HG03469 (cell line): ENCODE data around the gene THOP1.

ENCODE experiments used
- ATAC-seq: cut with Tn5 transposase; IDR thresholded peaks from one replicate; pipeline ENCODE4 v1.9.1; 2021; ENCODE audit warnings: mild to moderate bottlenecking, moderate library complexity, moderate number of reproducible peaks; ENCODE audit not compliant: unreplicated experiment

Gene THOP1

DNA sequence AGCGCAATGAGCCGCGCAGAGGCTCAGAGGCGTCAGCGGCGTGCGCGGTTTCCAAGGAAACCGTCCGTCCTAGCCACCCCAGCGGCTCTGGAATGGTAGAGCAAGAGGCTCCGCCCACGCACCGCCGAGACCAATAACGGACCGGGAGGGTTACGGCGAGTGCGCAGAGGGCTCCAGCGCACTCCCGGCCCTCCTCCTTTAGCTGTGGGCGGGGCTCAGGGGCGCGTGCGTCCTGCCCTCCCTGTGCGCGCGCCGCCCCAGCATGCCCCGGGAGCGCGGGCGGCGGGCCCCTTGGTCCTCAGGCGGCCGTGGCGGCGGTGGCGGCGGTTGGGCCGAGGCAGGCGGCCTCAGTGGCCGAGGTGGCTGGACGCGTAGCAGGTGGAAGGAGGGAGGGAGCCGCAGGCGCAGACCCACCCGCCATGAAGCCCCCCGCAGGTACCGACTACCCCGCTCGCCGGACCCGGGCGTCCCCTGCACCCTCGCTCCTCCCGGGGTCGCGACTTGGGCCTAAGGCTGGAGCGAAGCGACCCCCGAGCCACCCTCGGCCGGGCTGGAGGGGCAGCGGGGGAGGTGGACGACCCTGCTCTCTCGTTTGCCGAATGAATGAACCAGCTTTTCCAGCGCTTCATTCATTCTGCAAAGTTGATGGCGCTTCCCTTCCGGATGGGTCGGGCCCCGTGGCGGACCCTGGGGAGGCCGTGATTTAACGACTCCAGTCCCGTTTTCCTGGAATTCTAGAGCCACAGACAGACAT is at the start of gene THOP1:
Gene THOP1 (plus strand): TSS at position 260 of the 754 bp plus-strand sequence. CDS start 160 bp downstream, at position 420.
- peak; percentile 49 for ATAC-seq

DNA sequence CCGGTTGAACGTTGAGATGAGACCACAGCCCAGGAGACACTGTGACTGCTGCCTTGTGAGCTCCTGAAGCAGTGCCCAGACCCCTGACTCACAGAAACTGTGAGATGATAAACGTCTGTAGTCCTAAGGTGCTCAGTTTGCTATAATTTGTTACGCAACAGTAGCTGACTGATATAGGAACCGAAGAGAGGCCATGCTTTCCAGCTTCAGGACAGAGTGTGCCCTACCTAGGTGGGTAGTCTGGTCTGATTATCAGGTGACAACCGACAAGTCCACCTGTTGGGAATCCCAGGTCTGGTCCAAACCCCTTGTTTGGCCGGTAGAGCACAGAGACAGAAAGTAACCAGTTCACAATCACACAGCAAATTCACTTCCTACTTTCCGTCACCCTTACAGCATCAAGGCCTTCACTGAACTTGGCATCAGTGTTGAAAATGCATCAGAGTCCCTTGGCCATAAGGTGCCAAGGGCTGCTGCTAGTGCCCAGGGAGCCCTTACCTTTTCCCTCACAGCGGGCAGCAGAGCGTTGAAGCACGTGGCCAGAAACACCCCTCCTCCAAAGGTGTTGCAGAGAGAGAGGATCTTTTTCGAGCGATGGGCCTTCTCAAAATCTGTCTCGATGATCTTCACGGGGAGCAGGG is 48.6 kb upstream of the THOP1 start:
- no peak for ATAC-seq

DNA sequence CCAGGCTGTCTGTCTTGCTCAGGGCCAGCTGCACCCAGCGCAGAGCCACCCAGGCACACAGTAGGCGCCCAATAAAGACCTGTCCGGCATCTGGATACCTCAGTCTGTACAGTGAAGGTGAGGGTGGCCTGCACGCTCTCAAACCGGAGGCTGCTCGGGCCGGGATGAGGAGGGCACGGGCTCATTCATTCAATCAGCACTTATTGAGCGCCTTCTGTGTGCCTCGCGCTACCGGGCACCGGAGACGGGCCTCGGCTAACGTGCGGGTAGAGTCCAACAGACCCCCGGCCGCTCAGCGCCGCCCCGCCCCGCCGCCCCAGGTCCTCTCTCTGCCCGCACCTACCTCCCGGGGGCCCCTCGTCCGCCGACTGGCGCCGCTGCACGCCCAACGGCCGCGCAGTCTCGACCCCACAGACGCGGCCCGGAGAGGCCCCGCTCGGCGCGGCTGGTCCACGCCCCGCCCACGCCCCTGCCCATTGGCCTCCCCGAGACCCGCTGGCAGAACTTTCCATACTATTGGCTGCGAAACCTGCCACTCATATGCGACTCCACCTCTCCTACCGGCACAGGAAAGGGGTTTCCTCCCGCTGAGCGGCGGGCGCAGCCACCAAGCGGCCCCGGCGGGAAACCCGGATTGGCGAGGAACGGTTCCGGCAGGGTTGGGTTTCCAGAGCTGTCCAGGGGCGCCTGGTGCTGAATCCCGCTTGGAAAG is 45.5 kb upstream of the THOP1 start, which contains the start of gene SLC39A3:
Gene SLC39A3 (minus strand): TSS at position 416 of the 712 bp plus-strand sequence. CDS start 2,760 bp downstream, outside the sequence.
- peak; percentile 72 for ATAC-seq

DNA sequence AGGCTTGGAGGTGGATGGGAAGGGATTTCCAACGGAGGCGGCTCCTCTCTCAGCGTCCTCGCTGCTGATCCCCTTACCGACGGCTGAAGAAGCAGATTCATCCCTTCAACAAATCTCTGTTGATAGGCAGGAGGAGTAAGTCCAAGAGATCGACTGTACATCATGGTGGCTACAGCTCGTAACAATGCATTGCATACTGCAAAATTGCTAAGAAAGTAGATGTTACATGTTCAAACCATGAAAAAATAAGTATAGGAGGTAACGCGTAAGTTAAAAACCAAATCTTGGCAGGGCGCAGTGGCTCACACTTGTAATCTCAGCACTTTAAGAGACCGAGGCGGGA is 45.0 kb upstream of the THOP1 start:
- ATAC-seq: no peak

DNA sequence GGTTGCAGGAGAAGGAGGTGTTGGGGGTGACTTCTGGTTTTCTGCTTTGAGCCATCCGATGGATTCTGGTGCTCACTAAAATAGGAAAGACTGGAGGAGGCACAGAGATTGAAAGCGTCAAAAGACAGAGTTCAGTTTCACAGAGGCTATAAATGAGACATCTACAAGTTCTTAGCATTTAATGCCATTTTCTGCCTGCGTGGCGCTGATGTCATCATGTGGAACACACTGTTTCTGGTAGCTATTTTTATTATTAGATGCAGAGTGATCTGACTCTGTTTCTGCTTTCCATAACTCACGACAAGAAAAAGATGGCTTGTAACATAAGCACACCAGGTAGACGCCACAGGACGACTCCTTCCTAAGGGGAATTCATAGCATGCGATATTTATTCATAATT is 42.2 kb upstream of the THOP1 start:
- no peak for ATAC-seq

DNA sequence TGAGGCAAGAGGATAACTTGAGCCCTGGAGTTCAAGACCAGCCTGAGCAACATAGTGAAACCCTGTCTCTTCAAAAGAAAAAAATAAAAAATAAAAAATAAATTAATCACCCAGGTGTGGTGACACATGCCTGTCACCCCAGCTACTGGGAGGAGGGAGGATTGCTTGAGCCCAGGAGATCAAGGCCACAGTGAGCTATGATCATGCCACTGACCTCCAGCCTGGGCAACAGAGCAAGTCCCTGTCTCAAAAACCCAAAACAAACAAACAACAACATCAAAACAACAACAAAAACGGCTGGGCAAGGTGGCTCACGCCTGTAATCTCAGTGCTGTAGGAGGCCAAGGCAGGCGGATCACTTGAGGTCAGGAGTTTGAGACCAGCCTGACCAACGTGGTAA is 41.2 kb upstream of the THOP1 start:
- ATAC-seq: no peak

DNA sequence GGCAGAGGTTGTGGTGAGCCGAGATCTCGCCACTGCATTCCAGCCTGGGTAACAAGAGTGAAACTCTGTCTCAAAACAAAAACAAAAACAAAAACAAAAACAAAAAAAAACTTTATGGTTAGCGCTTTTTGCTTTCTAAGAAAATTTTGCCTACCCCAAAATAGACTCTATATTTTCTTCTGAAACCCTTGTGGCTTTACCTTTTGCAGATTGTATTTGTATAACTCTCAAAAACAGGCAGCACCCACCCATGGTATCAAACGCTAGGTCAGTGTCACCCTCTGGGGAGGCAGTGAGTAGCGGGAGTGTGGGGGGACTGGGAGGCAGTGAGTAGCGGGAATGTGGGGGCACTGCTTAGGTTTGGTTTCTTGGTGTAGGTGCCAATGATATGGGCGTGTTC is 38.0 kb upstream of the THOP1 start:
- ATAC-seq: no peak

DNA sequence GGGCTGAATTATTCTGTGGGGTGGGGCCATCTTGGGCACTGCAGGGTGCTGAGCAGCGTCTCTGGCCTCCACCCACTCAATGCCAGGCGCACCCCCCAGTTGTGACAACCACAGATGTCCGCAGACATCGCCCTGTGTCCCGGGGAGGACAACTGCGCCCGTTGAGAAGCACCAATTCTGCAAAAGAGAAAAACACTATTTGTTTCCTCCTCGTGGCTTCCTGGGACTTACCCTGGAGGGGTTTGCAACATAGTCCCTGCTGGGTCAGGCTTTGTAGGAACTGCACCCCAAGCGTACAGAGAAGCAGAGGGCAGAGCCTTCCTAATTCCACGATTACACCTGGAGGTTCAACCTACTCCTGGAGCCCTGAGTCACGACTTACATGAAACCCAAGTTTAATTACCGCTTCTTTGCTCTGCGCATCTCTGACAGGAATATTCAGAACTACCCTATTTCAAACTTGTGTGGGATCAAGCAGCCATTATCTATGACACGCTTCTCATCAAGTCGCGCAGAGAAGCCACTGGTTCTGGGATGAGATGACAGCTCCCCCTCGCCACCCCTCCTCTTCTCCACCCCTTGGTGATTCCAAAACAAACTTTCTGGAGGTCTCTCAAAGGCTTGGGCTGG is 34.4 kb upstream of the THOP1 start:
- ATAC-seq: no peak

DNA sequence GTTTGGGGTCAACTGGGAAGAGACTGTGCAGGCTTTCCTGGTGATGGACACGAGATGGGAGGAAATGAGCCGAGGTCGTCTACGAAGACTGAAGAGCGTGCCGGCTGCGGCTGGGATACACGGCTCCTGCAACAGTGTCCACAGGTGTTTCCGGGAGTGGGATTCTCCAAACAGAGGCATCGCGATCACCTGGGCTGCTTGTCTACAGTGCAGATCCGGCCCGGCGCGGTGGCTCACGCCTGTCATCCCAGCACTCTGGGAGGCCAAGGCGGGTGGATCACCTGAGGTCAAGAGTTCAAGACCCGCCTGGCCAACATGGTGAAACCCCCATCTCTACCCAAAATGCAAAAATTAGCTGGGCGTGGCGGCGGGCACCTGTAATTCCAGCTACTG is 33.9 kb upstream of the THOP1 start:
- no peak for ATAC-seq

DNA sequence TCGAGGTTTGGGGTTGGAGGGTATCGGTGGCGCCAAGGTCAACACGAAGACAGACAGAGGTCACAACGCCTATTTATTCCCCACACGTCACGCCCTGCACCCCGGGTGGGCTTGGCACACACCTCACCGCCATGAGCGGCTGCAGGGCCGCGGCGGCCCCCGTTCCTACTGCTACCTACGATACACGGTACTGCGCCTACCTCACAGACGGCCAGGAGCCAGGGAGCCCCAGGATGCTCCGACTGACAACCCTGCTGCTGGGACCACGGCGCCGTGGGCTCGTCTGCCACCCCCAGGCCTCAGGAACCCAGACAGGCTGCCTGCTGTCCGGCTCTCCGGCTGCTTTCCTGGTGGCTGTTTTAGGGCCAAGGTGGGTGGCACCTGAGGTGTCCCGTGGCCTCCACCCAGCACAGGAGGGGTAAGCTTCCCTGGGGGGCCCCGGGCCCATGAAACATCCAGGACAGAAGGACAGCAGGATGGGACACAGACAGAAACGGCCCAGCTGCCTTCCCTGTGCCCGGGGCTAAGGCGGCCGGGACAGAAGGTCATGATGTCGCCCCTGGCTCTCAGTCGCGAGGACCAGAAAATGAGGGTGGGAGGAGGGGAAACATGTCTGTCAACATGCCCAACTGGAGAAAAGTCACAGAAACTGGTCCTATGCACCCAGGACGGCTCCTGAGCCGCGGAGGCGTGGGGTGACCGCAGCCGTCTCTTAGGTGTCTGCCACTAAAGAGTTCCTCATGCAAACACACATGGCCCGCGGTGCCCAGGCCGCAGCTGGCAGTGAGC is 30.4 kb upstream of the THOP1 start:
- ATAC-seq: no peak

DNA sequence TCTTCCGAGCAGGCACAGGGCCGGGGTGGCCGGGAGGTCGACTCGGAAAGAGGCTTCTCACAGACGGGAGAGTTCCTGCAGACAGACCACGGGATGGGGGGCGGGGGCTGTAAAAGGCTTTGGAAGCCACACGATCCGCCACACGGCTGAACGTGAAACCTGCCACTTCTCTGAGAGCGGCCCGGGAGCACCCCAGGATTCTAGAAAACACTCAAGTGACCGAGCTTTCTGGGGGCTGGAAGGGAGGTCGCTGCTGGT is 29.9 kb upstream of the THOP1 start:
- ATAC-seq: no peak

DNA sequence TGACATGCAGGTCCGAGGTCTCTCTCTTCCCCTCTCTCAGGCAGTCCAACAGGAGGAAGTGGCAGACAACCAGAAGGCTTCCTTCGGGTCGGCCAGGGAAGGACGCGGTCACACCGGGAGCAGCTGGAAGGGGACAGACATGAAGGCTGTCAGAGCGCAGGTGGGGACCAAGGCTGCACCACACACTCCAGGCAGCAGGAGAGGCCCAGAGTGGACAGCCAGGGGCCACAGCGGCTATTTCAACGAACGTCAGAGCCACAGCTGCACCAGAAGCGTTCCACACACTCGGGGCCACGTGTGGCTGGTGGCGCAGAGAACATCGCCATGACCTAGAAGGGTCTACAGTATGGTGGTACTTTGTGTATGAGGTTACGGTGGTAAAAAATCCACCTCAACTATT is 29.5 kb upstream of the THOP1 start:
- no peak for ATAC-seq

DNA sequence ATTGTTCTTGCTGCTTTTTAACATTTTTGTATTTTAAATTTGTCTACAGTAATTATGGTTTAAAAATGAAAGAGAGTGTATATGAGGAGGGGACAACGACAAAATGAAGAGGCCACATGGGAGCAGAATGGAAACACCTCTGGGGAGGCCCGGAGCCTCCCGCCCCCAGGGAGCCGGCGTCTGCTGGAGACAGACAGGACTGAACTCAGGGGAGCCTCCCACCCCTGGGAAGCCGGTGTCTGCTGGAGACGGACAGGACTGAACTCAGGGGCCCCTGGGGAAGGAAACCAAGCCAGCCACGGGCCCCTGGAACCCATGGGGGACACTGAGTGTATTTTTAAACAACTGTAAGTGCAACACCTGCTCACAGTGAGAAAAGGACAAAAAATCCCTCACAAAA is 28.8 kb upstream of the THOP1 start:
- no peak for ATAC-seq

DNA sequence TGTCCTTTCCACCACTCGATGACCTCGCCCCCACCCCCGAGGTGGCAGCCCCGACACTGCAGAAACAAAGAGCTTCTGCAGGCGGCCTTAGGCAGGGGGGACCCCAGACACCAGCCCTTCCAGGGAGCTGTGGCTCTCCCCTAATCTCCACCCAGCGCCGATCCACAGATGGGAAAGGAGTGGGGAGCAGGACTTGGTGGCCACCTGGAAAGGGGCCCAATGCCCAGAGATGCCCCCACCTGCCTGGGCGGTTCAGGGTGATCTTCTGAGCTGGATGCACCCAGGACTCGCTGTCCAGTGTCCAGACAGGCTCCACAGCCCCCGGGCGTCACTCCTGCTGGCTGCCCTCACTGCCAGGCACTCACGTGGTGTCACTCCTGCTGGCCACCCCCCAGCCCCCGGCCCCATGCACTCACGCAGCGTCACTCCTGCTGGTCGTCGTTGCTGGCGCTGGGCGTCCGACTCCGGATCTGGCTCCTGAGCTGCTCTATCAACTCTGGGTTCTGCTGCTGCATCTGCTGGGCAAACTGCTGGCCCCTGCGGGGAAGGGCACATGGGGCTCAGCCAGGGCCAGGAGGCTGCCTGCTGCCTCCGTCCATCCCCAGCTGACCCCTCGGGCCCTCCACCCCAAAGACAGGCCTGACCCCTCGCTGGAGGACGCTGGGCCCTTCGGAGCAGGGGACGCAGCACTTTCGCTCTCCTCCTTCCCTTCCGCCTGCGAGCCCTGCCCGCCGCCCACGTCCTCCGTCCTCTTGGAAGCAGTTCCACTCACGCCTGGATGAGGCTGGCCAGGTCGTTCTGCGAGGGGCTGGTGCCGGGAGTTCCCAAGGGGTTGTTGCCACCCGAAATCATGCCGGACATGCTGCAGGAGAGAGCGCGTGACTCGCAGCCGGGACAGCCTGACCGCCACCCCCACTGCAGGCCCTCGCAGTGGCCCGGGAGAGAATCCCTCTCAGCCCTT is 28.1 kb upstream of the THOP1 start:
- ATAC-seq: no peak

DNA sequence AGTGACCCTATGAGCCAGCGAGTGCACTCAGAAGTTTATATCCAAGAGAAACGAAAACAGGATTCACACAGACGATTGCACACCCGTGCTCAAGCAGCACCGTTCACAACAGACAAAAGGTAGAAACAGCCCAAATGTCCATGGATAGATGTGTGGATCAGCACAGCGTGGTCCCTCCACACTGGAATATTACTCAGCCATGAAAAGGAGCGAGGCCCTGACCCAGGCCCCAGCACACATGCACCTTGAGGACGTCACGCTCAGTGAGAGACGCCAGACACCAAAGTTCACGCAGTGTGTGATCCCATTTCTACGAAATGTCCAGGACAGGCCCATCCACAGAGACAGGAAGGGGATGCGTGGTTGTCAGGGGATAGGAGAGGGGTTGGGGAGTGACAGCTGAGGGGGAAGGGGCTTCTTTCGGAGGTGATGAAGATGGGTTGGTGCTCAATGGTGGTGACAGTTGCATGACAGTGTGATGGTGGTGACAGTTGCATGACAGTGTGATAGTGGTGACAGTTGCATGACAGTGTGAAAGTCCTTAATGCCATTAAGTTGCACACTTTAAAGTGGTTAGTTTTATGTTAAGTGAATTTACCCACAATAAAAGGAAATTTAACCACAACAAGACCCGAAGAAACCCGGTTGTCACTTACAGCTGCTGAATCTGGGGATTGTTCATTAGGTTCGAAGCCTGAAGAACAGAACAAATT is 26.5 kb upstream of the THOP1 start:
- ATAC-seq: no peak

DNA sequence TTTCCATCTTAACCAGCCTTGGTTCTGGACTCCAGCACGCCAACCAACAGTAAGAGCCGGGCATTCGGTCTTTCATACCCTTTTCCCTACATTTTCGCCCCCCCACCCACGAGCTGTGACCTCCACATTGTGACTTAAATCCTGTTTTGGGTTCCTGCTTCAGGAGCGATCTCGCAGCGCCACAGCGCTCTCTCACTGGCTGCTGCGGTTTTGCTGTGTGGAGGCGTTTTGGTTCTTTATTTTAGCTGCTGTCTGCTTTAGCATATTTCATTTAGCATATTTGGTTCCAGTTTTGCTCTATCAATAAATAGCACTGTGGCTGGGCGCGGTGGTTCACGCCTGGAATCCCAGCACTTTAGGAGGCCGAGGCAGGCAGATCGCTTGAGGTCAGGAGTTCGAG is 25.9 kb upstream of the THOP1 start:
- no peak for ATAC-seq

DNA sequence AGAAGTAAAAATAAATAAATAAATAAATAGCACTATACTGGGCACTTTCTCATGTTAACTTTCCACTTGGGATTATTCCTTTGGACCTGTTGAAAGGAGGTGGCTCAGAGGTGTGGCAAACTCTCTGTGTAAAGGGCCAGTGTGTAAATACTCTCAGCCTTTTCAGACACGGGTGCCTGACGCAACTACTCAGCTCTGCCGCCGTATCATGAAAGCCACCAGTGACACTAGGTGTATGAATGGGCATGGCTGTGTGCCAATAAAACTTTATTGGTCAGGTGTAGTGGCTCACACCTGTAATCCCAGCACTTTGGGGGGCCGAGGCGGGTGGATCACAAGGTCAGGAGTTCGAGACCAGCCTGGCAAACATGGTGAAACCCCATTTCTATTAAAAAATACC is 25.3 kb upstream of the THOP1 start:
- ATAC-seq: no peak

DNA sequence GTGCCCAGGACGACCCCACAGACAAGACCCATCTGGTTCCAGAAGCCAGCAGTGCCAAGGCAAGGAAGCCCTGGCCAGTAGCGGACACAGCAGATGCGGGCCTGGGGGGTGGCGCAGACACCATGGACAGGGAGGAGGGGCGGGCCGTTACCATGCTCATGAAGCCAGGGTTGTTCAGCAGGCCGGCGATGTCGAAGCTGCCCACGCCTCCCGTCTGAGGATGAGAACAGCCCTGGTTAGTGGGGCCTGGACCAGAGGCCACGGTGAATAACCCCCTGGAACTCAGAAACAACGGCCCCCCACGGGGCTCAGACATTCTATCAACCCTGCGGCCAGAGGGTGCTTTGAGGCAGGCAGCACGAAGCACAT is 24.0 kb upstream of the THOP1 start:
- no peak for ATAC-seq
